GM18519 (cell line): Measurements from ENCODE around the gene ADA.
"Not testable (repeated sequence)": the region's sequence is repeated elsewhere in the genome, so short reads cannot be mapped to it uniquely, and the experiment has no call there.

Experiments used
- ATAC-seq: cut with Tn5 transposase; IDR thresholded peaks from one replicate; pipeline ENCODE4 v1.9.1; 2021; ENCODE audit warnings: mild to moderate bottlenecking, moderate library complexity; ENCODE audit not compliant: unreplicated experiment, low FRiP score

ADA gene

DNA sequence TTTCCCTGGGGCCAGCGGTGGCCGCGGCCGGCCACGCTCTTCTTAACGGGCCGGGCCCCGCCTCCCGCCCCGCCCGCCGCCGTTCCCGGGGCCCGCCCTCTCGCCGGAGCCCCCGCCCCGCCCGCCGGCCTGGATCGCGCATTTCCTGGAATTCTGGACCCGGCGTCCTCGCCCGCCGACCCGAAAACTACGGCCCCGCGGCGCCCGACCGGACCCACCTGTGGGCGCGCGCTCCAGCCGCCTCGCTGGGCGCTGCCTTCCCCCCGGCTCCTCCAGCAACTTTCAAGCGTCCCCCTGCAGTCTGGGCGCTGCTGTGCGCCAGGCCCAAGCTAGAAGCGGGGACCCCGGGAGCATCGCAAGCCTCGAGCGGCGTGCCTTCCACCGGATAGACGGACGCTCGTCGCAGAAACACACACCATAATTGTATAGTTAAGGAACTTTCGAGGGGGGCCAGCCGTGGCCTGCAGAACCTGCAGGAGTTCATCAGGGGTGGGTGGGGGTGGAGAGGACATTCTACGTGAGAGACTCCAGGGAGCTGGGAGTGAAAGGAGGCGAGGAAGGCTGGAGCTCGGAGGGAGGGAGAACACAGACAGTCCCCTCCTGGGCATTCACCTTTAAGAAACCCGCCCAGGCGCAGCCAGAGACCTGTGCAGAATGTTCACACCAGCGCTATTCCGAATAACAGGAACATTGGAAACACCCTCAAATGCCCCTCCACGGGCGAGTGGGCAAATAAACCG, at the start of gene ADA:
Gene ADA, minus strand, starts transcription at position 16 of the 740 bp plus-strand sequence. CDS start 92 bp downstream, outside the sequence.
- no peak for ATAC-seq

DNA sequence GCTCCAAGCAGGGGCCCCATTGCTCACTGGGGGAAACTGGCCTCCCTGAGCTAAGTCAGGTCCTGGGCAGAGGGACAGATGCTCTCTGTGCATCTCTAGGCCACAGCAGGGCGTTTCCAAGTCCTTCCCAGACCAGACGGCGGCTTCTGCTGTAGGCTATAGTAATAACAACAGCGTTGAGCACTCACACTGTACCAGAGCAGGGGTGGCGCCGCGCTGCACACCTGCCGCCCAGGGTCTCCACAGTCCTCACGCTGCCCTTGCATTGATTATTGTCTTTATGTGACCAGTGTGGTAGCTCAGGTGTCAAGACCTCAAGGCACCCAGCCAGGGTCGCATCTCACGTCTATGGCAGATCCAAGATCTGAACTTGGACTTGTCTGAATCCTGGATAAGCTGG, 48.8 kb upstream of the ADA start:
- ATAC-seq: no peak

- no peak for ATAC-seq
These were observed 46.9 kb upstream of the ADA start for GRCh38 chr20:44698351-44698750.

GRCh38 chr20:44697041-44697440, 45.5 kb upstream of the ADA start:
- ATAC-seq: not testable (repeated sequence)

DNA sequence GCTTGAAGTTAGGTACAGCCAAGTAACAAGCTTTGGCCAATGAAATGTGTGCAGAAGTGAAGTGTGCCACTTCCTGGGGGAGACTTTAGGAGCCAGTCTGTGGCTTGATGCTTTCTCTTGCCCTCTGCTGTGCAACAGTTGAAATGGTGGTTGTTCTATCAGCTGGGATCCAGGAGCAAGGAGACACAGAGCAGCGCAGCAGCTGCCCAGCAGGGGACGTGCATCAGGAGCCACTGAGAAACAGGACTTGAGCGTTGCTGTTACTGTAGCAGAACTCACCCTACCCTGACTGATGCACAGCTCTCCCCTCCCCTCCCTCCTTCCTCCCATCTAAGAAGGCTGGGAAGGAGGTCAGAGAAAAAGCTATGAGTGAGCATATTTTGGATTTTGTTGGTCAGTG, 44.8 kb upstream of the ADA start:
- no peak for ATAC-seq

GRCh38 chr20:44695674-44696300, 44.3 kb upstream of the ADA start:
- ATAC-seq: no peak

DNA sequence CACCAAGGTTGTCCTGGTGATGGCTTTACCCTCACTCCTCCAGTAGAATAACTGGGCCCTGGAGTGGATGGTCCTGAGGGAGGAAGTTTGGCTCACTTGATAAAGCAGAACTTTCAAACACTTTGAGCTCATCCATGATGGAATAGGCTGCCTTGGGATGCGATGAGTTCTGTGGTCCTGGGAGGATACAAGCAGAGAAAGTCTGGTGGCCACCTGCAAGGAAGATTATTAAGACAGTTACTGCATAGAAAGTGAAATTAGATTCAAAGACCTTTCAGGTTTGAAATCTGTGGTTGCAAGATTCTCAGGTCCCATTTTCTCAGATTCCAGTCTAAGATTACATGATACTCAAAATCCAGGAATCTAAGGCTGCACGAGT, 43.8 kb upstream of the ADA start:
- no peak for ATAC-seq

DNA sequence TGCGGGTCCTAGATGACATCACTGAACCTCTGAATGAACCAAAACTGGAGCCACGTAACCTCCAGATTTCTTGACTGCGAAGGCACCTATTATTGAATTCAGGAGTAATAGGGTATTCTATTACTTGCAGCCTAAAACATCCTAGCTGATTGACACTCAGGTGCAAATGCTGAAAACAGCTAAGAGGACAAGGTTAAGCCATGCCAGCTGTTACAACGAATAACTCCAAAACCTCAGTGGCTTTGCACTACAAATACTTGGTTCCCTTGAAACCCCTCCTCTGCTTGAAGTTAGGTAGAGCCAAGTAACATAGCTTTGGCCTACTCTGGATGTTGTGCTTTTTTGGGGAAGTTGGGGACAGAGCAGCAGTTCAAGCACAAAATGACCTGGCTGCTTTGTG, 42.7 kb upstream of the ADA start:
- ATAC-seq: no peak

DNA sequence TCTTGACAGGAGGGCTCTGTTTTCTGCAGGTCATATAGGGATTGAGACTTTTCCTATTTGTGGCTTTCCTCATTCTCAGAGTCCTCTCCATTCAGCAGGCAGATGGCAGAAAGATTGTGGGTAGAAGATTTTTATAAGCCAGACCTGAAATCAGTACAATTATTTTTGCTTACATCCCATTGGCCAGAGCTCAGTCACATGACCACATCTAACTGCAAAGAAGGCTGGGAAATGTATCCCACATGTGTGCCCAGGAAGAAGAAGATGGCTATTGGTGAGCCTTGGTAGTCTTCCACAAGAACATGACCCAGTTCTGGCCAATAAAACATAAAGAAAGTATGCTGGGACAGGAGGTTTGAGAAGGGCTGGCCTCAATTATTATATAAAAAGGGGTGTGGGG, 42.1 kb upstream of the ADA start:
- ATAC-seq: no peak

DNA sequence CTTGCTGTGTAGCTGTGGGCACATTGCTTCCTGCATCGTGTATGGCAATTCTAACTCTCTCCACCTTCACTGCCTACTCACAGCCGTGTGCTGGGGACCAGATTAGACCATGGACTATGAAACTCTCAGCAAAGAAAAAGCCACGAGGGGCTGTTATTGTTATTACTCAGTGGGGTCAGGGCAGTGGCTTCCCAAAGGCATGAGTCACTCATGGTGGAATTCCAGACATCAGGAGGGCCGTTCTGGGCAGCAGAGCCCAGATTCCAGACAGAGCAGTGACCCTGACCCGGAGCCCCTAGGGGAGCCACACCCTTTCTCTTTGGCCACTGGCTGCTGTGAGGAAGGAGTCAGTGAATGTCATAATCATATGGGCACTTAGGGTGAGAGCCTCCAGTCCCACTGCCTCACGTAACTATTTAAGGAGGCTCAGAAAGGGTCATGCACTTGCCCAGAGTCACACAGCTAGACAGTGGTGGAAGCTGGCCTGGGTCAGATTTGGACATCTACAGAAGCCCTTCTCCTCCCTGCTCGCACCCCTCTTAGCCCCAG, 41.5 kb upstream of the ADA start:
- no peak for ATAC-seq

GRCh38 chr20:44691424-44692423, 40.2 kb upstream of the ADA start:
- ATAC-seq: no peak

GRCh38 chr20:44690781-44691423, 39.4 kb upstream of the ADA start:
- no peak for ATAC-seq

DNA sequence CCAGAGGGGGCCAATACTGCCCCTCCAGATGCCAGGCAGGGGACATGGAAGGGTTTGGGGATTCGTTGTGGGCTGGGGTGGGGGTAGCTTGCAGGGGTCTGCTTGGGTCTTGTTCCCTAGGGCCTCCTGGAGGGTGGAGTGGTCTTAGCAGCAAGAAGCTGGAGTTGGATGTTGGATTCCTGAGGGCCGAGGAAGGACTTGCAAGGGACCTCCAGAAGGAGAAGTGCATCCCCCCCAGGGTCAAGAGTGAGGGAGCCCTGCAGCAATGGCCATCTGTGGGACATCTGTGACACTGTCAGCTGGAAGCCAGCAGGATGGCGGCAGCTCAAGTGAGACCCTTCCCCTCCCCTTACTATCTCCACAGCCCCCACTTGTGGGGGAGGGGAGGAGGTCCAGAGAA, 38.3 kb upstream of the ADA start:
- no peak for ATAC-seq

DNA sequence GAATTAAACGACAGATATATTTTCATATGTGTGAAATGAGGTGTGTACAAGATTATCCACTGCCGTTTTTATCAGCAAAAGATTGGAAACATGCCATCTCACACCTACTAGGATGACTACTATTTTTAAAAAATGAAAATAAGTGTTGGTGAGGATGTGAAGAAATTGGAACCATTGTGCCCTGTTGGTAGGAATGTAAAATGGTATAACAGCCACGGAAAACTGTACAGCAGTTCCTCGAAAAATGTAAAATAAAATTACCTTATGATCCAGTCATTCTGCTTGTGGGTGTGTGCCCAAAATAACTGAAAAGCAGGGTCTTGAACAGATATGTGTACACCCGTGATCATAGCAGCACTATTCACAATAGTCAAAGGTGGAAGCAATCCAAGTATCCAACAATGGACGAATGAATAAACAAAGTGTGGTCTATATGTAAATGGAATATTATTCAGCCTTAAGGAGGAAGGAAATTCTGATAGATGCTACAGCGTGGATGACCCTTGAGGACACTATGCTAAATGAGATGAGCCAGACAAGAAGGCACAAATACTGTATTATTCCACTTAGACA, 36.6 kb upstream of the ADA start:
- no peak for ATAC-seq

- no peak for ATAC-seq
These were observed 35.4 kb upstream of the ADA start for GRCh38 chr20:44686934-44687333.

- no peak for ATAC-seq
These were observed 32.8 kb upstream of the ADA start for GRCh38 chr20:44684047-44684967.

DNA sequence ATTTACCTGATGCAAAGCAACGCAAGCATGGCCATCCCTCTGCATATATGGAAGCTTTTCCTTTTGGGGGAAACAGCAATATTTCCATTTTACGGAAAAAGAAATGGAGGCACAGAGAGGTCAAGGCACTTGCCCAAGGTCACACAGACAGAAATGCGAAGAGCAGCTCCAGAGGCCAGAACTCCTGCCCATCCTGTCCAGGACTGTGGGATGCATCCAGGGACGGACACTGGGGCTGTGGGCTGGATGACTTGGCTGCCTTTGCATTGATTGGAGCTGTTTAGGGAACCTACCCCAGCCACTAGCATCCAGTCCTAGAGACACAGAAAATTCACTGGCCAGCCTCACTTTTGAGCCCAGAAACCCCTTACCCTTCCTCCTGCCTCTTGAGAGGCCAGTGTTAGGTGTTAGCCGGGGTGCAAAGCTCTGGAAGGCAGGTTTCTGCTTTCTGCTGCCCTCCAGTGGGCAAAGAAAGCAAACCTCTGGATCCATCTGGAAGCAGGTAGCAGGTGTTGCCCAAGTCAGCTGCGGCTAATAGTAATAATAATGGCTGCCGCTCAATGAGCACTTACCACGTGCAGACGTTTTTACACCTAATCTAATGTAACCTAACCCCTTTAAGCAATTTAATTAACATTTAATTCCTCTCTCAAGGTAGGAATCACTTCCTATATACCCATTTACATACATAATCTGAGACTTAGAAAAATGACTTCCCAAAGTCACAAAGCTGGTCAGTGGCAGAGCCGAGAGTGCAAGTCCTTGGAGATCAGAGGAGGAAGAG, 32.0 kb upstream of the ADA start:
- no peak for ATAC-seq
